Mesendoderm (in vitro differentiated cells): Measurements from ENCODE around the gene MAD1L1.

ENCODE experiments used
- DNase-seq: peaks from one replicate; pipeline ENCODE4 v3.0.0; 2013
- H2AK5ac ChIP-seq: 2 replicates; pipeline ENCODE4 v1.6.1; 2013; ENCODE audit warnings: low read length, inconsistent platforms
- H2BK120ac ChIP-seq: 2 replicates; pipeline ENCODE4 v1.6.1; 2013; ENCODE audit warnings: low read depth, mild to moderate bottlenecking, low read length, moderate library complexity, mixed read lengths
- H2BK15ac ChIP-seq: replicated peaks from 2 replicates; pipeline ENCODE4 v1.6.1; 2013; ENCODE audit warnings: low read depth, mild to moderate bottlenecking, moderate library complexity
- H2BK5ac ChIP-seq: 2 replicates; pipeline ENCODE4 v1.6.1; 2013; ENCODE audit warnings: low read length, inconsistent platforms
- H3K18ac ChIP-seq: 2 replicates; pipeline ENCODE4 v1.6.1; 2013; ENCODE audit warnings: mild to moderate bottlenecking, low read length, mixed read lengths
- H3K23ac ChIP-seq: one replicate; pipeline ENCODE4 v1.6.1; 2013; ENCODE audit warnings: low read length
- H3K27ac ChIP-seq: 2 replicates; pipeline ENCODE4 v1.5.1; 2013; ENCODE audit warnings: low read depth, mild to moderate bottlenecking, inconsistent platforms, low read length, moderate library complexity
- H3K27me3 ChIP-seq: 2 replicates; pipeline ENCODE4 v1.6.1; 2013; ENCODE audit warnings: low read length, control low read depth, mild to moderate bottlenecking, inconsistent platforms; ENCODE audit not compliant: insufficient read depth, poor library complexity
- H3K36me3 ChIP-seq: 2 replicates; pipeline ENCODE4 v1.6.1; 2013; ENCODE audit warnings: low read length, inconsistent platforms; ENCODE audit not compliant: control insufficient read depth, insufficient read depth
- H3K4ac ChIP-seq: one replicate; pipeline ENCODE4 v1.6.1; 2013; ENCODE audit warnings: low read depth, mild to moderate bottlenecking, low read length, moderate library complexity
- H3K4me1 ChIP-seq: 2 replicates; pipeline ENCODE4 v1.6.1; 2013; ENCODE audit warnings: low read depth, low read length, inconsistent platforms; ENCODE audit not compliant: control insufficient read depth
- H3K4me2 ChIP-seq: 2 replicates; pipeline ENCODE4 v1.6.1; 2013; ENCODE audit warnings: low read length
- H3K4me3 ChIP-seq: 2 replicates; pipeline ENCODE4 v1.5.1; 2013; ENCODE audit warnings: mild to moderate bottlenecking, low read length
- H3K56ac ChIP-seq: one replicate; pipeline ENCODE4 v1.6.1; 2013; ENCODE audit warnings: low read length
- H3K79me1 ChIP-seq: 2 replicates; pipeline ENCODE4 v1.6.1; 2013; ENCODE audit warnings: low read length, inconsistent platforms
- H3K79me2 ChIP-seq: 2 replicates; pipeline ENCODE4 v1.6.1; 2013; ENCODE audit warnings: mild to moderate bottlenecking, low read length; ENCODE audit not compliant: control insufficient read depth, insufficient read depth
- H3K9ac ChIP-seq: 2 replicates; pipeline ENCODE4 v1.6.1; 2013; ENCODE audit warnings: low read length, inconsistent platforms
- H4K5ac ChIP-seq: one replicate; pipeline ENCODE4 v1.6.1; 2013; ENCODE audit warnings: low read length
- H4K8ac ChIP-seq: one replicate; pipeline ENCODE4 v1.6.1; 2013; ENCODE audit warnings: low read depth, mild to moderate bottlenecking, control low read depth, low read length, moderate library complexity
- WGBS: extraction: QIAGEN DNeasy Blood & Tissue Kit; methylation state at CpG from one replicate; pipeline ENCODE4 v1.1.7; 2013; ENCODE audit warnings: low lambda C conversion rate, missing lambda C conversion rate; ENCODE audit not compliant: insufficient coverage; ENCODE audit errors: extremely low coverage; 5-methylcytosine and 5-hydroxymethylcytosine counted together

MAD1L1 gene

DNA sequence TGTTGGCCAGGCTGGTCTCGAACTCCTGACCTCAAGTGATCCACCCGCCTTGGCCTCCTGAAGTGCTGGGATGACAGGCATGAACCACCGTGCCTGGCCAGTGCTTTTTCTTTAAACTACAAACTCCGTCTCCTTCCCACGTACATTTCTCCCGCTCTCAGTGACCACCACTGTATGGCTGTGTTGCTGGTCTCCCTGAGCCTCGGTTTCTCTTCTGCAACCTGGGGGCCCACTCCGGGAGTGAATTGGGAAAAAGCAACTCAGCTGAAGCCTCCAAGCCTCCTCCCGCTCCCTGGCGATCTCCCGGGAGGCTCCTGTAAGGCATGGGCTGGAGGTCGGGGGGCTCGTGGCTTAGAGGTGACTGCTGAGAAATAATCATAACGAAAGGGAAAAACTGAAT is 426.4 kb downstream of the MAD1L1 start:
- Histone ChIP-seq H3K4ac (no peak overlapping the region), H4K8ac (no peak overlapping the region), H3K36me3 (no peaks in the 10 kb centered on the region), H3K79me2 (no peaks in the 10 kb centered on the region), H2BK120ac (no peak overlapping the region), H3K27ac (no peak overlapping the region), H2BK5ac (no peak overlapping the region), H3K4me3 (no peak overlapping the region), H3K4me1 (no peaks in the 10 kb centered on the region), H3K79me1 (no peaks in the 10 kb centered on the region), H3K4me2 (no peak overlapping the region), H4K5ac (no peak overlapping the region), H3K23ac (no peak overlapping the region), H2BK15ac (no peak overlapping the region), H3K18ac (no peak overlapping the region), H3K56ac (no peak overlapping the region), H2AK5ac (no peak overlapping the region), H3K27me3 (no peaks in the 10 kb centered on the region), H3K9ac (no peak overlapping the region)
- whole genome bisulfite sequencing, result no CpG with 5 or more reads among the region's 14 CpGs
- no peak for DNase-seq

GRCh38 chr7:1804310-1804709 is 428.4 kb downstream of the MAD1L1 start:
- H3K79me2 ChIP-seq, result no peaks in the 10 kb centered on the region
- H4K8ac ChIP-seq, result no peak overlapping the region
- DNase-seq, result no peak
- 100% methylated on average over 1 of the region's 21 CpGs for WGBS
- no peak overlapping the region for H2BK5ac ChIP-seq
- no peak overlapping the region for H3K56ac ChIP-seq
- H3K27ac ChIP-seq, result no peak overlapping the region
- no peaks in the 10 kb centered on the region for H3K36me3 ChIP-seq
- H2BK120ac ChIP-seq, result no peak overlapping the region
- H3K23ac ChIP-seq, result no peak overlapping the region
- no peak overlapping the region for H3K9ac ChIP-seq
- no peak overlapping the region for H3K18ac ChIP-seq
- H4K5ac ChIP-seq, result no peak overlapping the region
- H3K4ac ChIP-seq, result no peak overlapping the region
- H2AK5ac ChIP-seq, result no peak overlapping the region
- no peaks in the 10 kb centered on the region for H3K27me3 ChIP-seq
- H2BK15ac ChIP-seq, result no peak overlapping the region
- H3K79me1 ChIP-seq, result no peaks in the 10 kb centered on the region
- H3K4me2 ChIP-seq, result no peak overlapping the region
- H3K4me1 ChIP-seq, result no peaks in the 10 kb centered on the region
- no peak overlapping the region for H3K4me3 ChIP-seq

DNA sequence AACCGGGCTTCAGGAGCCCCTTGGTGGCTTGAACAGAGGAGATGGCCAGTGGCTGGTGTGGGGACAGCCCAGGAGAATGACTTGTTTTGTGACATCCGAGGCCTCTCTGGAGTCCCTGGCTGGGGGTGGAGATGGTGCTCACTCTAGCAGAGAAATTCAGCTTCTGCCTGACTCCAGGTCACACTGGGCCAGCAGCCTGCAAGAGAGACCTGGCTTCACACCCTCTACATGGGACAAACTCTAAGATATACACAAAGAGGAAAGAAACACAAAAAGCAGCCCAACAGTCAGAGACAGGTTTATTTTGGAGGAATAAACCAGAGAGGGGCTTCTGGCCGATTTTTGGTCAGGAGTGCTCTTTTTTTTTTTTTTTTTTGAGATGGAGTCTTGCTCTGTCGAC is 429.8 kb downstream of the MAD1L1 start:
- Histone ChIP-seq H3K9ac (no peak overlapping the region), H2BK15ac (no peak overlapping the region), H3K27ac (no peak overlapping the region), H3K4me2 (no peak overlapping the region), H2AK5ac (no peak overlapping the region), H3K36me3 (no peaks in the 10 kb centered on the region), H3K4me3 (no peak overlapping the region), H3K27me3 (no peaks in the 10 kb centered on the region), H2BK5ac (no peak overlapping the region), H2BK120ac (no peak overlapping the region), H4K5ac (no peak overlapping the region), H3K23ac (no peak overlapping the region), H3K18ac (no peak overlapping the region), H3K79me1 (no peaks in the 10 kb centered on the region), H3K4ac (no peak overlapping the region), H3K79me2 (no peaks in the 10 kb centered on the region), H3K4me1 (no peaks in the 10 kb centered on the region), H3K56ac (no peak overlapping the region), H4K8ac (no peak overlapping the region)
- DNase-seq, result no peak
- WGBS, result no CpG with 5 or more reads among the region's 4 CpGs

GRCh38 chr7:1800902-1801301 is 431.8 kb downstream of the MAD1L1 start:
- Histone ChIP-seq H4K5ac (no peak overlapping the region), H2BK5ac (no peak overlapping the region), H2AK5ac (no peak overlapping the region), H3K56ac (no peak overlapping the region), H3K79me2 (no peaks in the 10 kb centered on the region), H3K23ac (no peak overlapping the region), H3K27me3 (no peaks in the 10 kb centered on the region), H3K4me1 (no peaks in the 10 kb centered on the region), H3K4ac (no peak overlapping the region), H3K27ac (no peak overlapping the region), H3K79me1 (no peaks in the 10 kb centered on the region), H3K4me3 (no peak overlapping the region), H3K4me2 (no peak overlapping the region), H3K9ac (no peak overlapping the region), H3K18ac (no peak overlapping the region), H2BK120ac (no peak overlapping the region), H4K8ac (no peak overlapping the region), H2BK15ac (no peak overlapping the region), H3K36me3 (no peaks in the 10 kb centered on the region)
- WGBS, result no CpG with 5 or more reads among the region's 14 CpGs
- no peak for DNase-seq

DNA sequence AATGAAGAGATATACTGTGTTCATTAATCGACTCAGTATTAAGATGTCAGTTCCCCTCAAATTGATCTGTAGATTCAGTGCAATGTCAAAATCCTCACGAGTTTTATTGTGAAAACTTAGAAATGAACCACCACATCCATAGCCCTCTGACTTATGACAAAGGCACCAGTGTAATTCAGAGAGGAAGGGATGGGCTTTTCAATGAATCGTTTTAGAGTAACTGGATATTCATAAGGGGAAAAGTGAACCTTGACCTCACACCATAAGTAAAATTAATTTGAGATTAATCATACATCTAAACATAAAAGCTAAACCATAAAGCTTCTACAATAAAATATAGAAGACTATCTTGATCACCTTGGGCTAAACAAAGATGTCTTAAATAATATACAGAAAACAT is 434.6 kb downstream of the MAD1L1 start:
- Histone ChIP-seq H2BK120ac (no peak overlapping the region), H3K4me1 (no peaks in the 10 kb centered on the region), H3K79me2 (no peaks in the 10 kb centered on the region), H3K23ac (no peak overlapping the region), H3K27ac (no peak overlapping the region), H3K79me1 (no peaks in the 10 kb centered on the region), H2BK5ac (no peak overlapping the region), H4K5ac (no peak overlapping the region), H2BK15ac (no peak overlapping the region), H3K56ac (no peak overlapping the region), H3K27me3 (no peaks in the 10 kb centered on the region), H2AK5ac (no peak overlapping the region), H3K9ac (no peak overlapping the region), H4K8ac (no peak overlapping the region), H3K36me3 (no peaks in the 10 kb centered on the region), H3K18ac (no peak overlapping the region), H3K4me2 (no peak overlapping the region), H3K4ac (no peak overlapping the region), H3K4me3 (no peak overlapping the region)
- DNase-seq, result no peak
- WGBS, result no CpG with 5 or more reads among the region's 3 CpGs

DNA sequence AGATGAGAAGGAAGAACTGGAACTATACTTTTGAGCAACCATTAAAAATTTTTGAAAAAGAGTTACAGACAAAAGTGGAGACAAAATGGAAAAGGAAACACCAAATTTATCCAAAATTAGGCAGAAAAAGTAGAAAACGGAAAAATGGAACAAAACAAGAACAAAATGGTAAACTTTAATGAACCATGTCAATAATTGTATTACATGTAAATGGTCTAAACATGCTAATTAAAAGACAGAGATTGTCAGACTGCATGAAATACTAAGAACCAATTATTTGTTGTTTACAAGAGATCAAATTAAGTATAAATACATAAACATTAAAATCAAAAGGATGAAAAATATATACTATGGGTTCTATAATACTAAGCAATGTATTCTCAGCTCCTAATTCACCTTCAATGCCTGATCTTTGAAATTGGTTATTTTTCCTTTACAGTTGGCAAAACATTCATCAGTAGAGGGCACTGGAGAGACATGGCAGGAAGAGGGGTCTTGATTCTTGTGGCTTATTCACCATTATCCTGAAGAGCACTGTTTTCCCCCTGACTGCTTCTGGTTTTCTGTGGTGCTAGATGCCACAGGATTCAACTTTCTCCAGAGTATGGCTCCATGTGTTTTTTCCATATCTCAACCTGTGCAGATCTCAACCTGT is 437.7 kb downstream of the MAD1L1 start:
- Histone ChIP-seq H4K5ac (no peak overlapping the region), H2BK120ac (no peak overlapping the region), H2BK15ac (no peak overlapping the region), H3K79me1 (no peaks in the 10 kb centered on the region), H3K27me3 (no peaks in the 10 kb centered on the region), H2BK5ac (no peak overlapping the region), H3K4me1 (no peaks in the 10 kb centered on the region), H3K9ac (no peak overlapping the region), H3K56ac (no peak overlapping the region), H3K27ac (no peak overlapping the region), H4K8ac (no peak overlapping the region), H3K4ac (no peak overlapping the region), H3K4me2 (no peak overlapping the region), H3K23ac (no peak overlapping the region), H3K36me3 (no peaks in the 10 kb centered on the region), H3K79me2 (no peaks in the 10 kb centered on the region), H3K18ac (no peak overlapping the region), H3K4me3 (no peak overlapping the region), H2AK5ac (no peak overlapping the region)
- no CpG with 5 or more reads among the region's 1 CpG for whole genome bisulfite sequencing
- DNase-seq, result peak; percentile 15
